ENCODE results near the gene FBXL17.

FBXL17 gene

DNA sequence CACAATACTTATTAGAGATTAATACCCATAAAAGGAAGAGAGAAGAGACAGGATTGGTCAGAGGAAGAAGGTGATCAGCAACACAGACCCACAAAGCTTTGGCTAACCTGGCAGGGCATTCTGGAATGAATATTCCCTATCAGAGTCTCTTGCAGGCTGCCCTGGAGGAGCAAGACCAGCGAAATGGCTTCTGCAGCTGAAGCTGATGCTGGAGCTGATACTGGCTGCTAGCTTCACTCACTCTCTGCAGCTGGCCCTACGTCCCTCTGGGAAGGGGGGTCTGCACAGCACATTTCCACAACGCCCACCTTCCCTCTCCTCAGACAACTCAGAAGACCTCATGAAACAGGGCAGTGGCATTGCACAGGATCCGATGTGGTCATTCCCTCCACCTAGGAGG, 541.3 kb downstream of the FBXL17 start:
- DNase-seq = no peak

DNA sequence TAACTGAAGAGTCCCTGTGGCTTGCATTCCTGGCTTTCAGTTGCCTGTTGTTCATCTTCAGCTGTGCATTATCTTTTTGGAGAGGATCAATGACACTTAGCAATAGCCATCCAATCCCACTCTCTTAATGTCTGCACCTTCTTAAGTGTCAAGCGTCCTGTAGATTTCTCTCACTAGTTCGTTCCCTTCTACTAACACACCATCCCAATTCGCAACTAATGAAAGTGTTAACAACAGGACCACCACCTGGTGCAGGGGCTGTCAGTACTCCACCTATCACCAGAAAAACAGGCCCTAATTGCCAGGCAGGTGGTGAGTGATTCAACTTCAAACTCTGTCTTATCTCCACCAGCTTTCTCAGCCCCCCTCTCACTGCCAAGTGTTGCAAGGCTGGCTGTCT, 541.7 kb downstream of the FBXL17 start:
- no peak for DNase-seq

DNA sequence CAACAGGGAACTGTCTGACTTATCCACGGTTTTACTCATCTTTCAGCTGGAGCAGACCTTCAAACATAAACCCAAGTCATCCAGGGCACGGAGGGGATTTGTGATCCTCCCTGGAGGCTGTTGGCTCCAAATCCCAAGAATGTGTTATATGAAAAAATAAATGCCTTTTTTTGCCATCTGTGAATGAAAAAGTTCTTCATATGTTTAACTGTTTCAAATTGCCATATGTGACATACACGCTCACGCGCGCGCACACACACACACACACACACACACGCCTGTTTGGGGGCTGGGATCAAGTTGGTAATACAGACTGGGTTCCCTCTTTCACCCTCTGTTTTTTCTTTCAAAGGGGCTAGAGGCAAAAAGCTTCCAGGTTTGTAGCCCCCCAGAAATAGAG, 546.8 kb downstream of the FBXL17 start:
- no peak for DNase-seq

DNA sequence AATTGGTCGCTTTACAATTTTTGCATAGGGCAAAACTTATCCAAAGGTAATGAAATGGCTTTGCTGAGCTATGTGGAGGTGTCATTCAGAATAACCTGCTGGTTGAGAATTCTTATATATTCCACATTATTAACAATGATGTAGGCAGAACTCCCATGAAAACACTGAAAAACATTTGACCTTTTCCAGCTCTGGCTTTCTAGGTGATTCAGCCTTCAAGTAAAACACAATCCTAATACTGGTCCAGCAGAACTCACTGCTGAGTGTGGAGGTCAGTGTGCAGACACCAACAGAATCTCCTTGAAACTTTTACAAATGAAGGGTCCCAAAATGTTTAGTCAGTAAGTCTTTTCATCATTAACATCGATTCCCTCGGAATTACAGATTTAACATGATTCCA, 549.2 kb downstream of the FBXL17 start:
- no peak for DNase-seq

DNA sequence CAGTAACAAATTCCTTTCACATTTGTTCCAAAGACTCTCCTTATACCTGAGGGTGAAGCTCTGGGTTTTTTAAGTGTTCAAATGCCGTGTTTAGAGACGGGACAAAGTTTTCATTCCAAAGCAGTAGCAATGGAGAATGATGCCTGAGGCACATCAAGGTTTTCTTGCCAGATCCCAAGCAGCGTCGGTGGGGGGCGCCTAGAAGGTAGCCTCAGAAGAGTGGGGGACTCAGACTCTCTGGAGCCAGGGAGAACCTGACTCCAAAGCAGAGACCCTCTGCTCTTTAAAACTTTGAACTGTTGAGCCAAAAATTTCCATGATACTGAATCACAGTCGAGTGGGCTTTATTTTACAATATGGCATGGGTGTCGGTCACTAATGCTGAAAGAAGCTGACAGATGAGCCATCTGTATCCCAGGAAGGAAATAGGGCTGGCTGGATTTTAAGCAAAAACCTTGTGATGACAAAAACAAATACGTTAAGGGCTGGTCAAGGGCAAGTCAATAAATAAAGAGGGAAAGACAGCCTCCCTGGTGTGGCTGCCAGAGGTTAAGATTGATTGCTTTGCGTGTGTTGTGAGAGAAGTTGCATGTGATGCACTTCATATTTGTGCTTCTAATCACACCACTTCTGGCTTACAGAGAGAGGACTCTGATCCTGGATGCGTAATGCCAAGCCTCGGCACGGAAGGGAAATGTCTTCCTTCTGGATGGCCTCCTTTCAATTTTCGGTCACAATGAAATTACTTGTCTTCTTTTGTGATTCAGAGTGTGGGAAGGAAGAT, 550.1 kb downstream of the FBXL17 start:
- no peak for DNase-seq

DNA sequence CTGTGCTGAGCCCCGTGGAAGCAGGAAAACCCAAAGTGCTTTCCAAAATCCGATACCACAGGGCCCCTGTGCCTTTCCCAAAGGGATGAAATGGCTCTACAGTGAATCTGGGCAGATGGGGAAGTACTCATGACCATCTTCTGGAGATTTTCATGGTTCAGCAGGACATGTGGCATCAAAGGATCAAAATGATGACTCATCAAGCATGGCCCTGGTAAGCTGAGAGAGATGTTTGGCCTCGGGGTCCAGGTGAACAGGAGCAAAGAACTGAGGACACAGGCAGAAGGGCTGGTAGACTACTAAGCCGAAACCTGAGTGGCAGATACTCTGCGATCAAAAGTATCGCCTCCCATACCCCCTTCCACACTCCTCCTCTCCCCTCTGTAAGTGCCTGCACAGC, 551.1 kb downstream of the FBXL17 start:
- DNase-seq = no peak

DNA sequence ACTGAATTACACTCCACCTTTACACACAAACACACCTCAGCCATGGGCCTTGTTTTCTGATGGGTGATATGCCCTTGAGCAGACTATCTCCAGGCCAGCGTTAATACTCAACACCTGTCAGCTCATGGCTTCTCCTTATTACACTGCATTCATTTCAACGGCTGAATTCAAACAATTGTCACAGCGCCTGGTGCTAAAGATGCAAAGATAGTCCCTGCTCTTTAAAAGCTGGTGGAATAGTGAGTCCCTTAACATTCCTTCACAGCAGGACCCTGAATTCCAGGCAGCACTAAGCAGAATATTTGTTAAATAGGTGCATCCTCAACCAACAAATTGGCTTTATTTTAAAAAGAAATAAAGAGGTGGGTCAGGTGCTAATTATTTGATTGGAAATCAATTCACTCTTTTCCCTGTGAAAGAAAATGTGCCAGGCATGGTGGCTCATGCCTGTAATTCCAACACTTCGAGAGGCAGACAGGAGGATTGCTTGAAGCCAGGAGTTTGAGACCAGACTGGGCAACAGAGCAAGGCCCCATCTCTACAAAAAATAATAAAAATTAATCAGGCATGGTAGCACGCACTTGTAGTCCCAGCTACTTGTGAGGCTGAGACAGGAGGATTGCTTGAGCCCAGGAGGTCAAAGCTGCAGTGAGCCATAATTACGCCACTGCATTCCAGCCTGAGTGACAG, 555.4 kb downstream of the FBXL17 start:
- no peak for DNase-seq

DNA sequence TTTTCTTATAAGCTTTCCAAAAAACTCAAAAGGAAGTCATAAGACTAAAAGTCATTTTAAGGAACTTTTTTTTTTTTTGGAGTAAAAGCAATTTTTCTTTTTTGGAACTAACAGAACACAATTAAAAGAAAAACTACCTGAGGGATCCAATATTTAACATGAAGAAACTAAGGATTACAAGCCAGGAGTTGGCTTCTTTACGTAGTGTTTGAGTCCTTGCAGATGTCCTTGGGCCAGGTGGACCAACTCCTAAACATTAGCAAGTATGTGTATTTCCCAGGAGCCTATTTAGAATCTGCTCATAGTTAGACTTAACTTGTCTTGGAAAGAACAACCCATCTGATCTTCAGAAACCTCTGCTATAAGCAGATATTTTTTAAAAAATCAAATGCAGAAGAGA, 557.1 kb downstream of the FBXL17 start:
- no peak for DNase-seq

DNA sequence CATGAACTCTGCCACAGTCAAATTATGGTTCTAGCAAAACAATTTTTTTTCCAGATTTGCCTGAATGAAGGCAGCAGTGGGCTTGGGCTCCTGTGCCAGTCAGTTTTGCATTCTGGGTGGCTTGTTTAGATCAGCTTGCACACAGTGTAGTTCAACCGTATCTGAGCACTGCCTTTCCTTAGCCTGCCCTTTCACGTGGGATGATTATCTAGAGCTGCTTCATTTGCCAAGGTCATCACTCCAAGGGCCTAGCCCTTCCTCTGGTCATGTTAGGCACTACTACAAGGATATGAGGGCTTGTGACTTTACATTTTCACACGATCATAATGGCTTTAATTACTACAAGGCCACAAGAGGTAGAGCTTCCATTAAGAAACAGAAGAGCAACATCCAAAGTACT, 560.6 kb downstream of the FBXL17 start:
- no peak for DNase-seq

DNA sequence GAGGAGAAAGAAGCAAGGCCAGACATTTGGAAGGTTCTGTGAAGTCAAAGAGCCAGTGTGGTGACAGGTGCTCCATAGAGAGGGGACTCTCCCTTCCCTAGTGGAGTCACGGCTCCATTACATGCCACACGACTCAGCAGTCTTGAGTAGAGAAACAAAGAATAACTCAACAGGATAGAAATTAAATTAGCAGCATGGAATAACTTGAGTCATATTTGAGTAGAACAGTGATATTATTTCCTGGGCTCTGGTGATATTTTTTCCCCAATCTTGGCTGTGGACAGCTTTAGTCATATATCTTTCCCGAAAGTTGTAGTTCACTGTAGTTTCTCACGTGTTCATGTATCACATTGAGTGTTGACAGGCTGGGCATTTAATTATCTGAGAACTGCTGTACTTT, 561.5 kb downstream of the FBXL17 start:
- no peak for DNase-seq

DNA sequence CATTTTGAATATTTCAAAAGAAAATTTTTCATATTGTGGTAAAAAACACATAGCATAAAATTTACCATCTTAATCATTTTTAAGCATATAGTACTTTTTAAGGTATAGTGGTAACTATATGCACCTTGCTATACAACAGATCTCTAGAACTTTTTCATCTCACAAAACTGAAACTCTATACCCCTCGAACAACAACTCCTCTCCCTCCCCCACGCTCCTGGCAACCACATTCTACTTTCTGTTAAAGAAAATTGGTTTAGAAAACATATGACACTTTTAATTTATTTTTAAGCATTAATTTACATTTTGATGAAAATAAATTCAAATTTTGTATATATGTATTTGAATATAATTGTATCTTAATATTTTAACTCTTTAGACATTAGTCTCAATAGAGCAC, 563.9 kb downstream of the FBXL17 start:
- DNase-seq = no peak

DNA sequence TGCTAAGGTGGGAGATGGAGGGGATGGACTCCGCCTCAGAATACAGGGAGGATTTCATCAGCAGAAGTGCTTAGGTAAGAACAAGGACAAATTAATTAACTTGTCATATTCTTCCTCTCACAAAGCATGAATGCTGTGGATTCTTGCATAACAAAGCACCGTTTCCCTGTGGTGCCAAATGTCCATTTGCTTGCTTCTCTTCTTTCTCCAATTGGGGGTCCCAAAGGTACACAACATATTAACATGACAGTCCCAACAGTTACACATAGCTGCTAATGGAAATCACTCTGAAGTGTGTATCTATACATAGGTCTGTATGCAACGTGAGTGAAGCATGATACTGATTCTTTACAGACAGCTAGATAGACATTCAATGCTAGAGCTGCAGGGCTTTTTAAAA, 564.5 kb downstream of the FBXL17 start:
- DNase-seq = no peak

DNA sequence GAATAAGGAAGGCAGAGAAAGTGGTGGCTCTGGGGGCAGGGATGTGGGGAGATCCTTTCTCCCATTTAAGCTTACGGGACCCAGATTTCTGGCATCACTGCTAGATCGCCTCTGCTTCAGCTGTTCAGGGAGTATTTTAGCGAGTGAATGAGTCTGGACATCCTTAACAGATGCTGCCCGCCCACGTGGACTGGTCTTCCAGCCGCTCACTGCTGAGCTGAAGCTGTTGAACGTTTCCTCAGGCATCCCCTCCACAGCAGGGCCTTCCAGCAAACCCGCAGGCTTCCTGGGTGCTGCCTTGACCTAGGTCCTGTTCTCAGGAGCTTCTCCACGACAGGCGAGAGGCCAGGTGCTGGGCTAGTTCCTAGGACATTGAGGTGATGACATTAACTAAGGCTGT, 566.8 kb downstream of the FBXL17 start:
- no peak for DNase-seq

DNA sequence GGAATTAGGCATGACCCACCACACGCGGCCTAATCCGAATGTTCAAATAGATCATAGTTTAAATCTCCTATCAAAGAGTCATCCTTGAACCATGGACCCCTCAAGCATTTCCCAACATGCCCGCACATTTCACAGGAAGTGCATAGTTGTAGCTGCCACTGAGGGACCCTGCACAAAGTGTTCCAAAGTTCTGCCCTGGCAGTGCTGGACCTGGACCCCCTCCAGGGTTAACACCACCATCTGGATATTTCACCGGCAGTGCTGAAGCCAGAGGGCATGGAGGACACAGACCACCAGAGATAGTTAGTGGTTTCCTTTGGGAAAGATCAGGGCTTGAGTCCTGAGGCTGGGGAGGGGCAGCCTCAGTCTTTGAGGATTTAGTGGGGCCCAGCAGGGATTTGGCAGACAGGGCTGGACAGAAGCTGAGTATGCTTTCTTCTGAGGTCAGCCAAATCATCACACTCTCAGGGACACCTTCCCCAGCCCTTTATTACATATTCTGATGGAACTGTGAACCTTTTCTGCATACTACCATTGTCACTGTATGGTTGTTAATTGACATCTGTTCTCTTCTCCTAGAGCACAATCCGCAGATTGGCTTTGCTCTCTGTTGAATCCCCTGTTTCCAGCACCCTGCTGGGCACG, 567.6 kb downstream of the FBXL17 start:
- DNase-seq = no peak

DNA sequence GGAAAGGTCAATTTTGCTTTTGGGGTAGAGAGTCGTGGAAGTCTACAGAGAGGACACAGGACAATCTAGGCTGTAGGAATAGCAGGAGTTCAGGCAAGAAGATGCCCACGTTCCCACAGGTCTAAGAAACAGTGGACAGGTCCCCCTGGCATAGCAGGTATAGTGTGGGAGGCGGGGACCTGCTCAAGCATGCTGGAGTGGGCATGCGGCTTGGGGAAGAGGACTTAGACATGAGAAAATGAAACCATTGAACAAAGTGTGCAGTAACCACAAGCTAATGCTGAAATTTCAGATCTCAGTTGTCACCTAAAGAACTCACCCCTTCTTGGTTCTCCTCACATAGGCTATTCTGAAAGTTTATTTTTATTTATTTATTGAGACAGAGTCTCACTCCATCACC, 568.3 kb downstream of the FBXL17 start:
- no peak for DNase-seq

DNA sequence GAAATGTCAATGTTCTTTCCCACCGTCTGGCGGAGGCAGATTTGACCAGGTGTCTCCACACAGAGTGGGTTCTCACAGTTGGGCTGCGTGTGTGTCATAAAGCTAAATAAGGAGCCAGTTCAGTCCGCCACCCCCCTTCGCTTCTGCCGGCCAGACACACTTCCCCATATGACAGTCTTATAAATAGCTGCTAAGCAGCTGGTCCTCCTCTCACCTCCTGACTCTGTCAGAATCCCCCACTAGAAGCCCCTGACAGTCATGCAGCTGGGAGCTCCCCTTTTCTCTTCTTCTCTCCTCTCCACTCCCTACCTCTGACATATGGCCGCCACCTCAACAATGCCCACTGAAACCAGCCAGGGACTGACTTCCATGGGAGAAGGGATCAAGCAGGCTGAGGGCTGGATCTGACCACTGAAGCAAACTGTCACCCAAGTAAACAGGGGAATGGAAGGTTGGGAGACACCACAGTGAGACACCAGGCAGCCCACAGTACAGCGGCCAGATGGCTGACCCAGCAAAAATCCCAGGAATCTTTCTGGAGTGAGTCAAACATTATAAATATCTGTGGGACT, 569.2 kb downstream of the FBXL17 start:
- no peak for DNase-seq

DNA sequence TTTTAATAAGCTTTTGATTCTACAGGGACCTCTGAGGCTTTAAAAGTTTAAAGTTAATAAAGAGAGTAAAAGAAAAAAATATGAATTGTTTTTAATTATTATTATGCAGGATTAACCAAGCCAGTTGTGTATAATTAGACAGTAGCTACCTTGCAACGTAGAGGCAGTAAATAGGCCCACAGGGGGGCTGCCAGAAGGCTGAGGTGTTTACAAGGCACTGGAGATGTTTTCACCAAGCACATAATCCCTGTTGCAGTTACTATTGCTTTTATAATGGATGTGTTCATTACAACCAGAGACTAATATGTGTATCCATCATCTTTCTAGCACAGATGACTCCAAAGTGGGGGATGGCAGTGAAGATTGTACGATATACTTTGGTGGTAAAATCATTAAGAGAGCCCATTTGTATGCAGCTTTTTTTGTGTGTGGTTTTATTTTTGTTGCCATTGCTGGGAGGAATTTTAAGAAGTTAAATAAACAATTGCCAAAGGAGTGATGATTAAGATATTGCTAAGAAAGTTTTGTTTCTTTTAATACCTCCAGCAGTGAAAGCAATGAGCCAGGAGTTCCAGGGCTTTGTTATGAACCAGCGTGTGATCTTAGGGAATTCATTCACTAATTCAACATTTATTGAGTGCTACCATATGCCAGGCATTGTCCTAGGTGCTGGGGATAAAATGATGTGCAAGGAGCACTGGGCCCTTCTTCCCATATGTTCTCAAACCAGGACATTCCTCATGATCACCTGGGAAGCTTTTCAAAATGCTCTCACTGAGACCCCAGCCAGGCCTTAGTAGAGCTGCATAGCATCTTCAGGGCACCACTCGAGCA, 572.5 kb downstream of the FBXL17 start:
- DNase-seq = no peak

Data from activated gamma-delta T cell (primary cell).